PC-9 (cell line): Measurements from ENCODE around the gene HSPG2. TPM values are rescaled to one million over a fixed set of nuclear protein-coding genes. Genes with fewer than 3 reads are reported as not detected.
"Not testable (repeated sequence)": the region's sequence is repeated elsewhere in the genome, so short reads cannot be mapped to it uniquely, and the experiment has no call there.

Experiments
- BruUV-seq: library from RNA; stranded (reverse); fragments of 400-500 nt; replicated peaks from 2 replicates; lab custom pipeline; 2021; lab: Mats Ljungman, UMichigan
- CTCF ChIA-PET: fragments of 300-600 bp; sonication (Branson Sonifier 250); formaldehyde crosslinking; loops from one replicate; lab custom pipeline; 2022; ENCODE audit warnings: antibody characterized with exemption; lab: Charles Lee
- POLR2A ChIA-PET: fragments of 300-600 bp; sonication (Branson Sonifier 250); formaldehyde crosslinking; loops from one replicate; lab custom pipeline; 2022; ENCODE audit warnings: antibody characterized with exemption; ENCODE audit not compliant: unreplicated experiment; lab: Charles Lee
- DNase-seq, 2 experiments: peaks; one replicate each; pipeline versions ENCODE4 v3.0.0 to v3.0.0-alpha.2; 2015 to 2022; ENCODE audit warnings: mixed read lengths in 1 of 2
- H2AFZ ChIP-seq: fragments of 200-600 bp; sonication (generic); 2 replicates; pipeline ENCODE4 v1.8.1; 2017; ENCODE audit warnings: antibody characterized with exemption
- H3F3A ChIP-seq: fragments of 200-600 bp; sonication (generic); 2 replicates; pipeline ENCODE4 v1.8.1; 2017; ENCODE audit warnings: antibody characterized with exemption, mild to moderate bottlenecking, low read depth; ENCODE audit not compliant: insufficient read depth
- H3K27ac ChIP-seq: fragments of 200-600 bp; sonication (generic); 2 replicates; pipeline ENCODE4 v1.6.1; 2016; ENCODE audit warnings: mixed run types
- H3K27me3 ChIP-seq: fragments of 200-600 bp; sonication (generic); 2 replicates; pipeline ENCODE4 v1.6.1; 2016; ENCODE audit warnings: low read depth, mixed run types; ENCODE audit not compliant: insufficient read depth
- H3K36me3 ChIP-seq: fragments of 200-600 bp; sonication (generic); 2 replicates; pipeline ENCODE4 v1.6.1; 2016; ENCODE audit warnings: low read depth, mixed run types
- H3K4me1 ChIP-seq: fragments of 200-600 bp; sonication (generic); replicated peaks from 2 replicates; pipeline ENCODE4 v1.6.1; 2016; ENCODE audit warnings: mixed run types; ENCODE audit not compliant: insufficient read depth
- H3K4me2 ChIP-seq: fragments of 200-600 bp; sonication (generic); 2 replicates; pipeline ENCODE4 v1.6.1; 2017; ENCODE audit warnings: mixed run types
- H3K4me3 ChIP-seq: fragments of 200-600 bp; sonication (generic); 2 replicates; pipeline ENCODE4 v1.6.1; 2016; ENCODE audit warnings: mixed run types
- H3K79me2 ChIP-seq: fragments of 200-600 bp; sonication (generic); 2 replicates; pipeline ENCODE4 v1.6.1; 2017; ENCODE audit warnings: low read depth, mixed run types
- H3K9me2 ChIP-seq: fragments of 200-600 bp; sonication (generic); 2 replicates; pipeline ENCODE4 v1.8.1; 2017; ENCODE audit warnings: mild to moderate bottlenecking; ENCODE audit not compliant: insufficient read depth
- H3K9me3 ChIP-seq: fragments of 200-600 bp; sonication (generic); 2 replicates; pipeline ENCODE4 v1.8.1; 2016; ENCODE audit warnings: low read depth; ENCODE audit not compliant: insufficient read depth
- H4K20me1 ChIP-seq: fragments of 200-600 bp; sonication (generic); 2 replicates; pipeline ENCODE4 v1.8.1; 2017; ENCODE audit not compliant: insufficient read depth
- CTCF ChIP-seq: fragments of 200-600 bp; sonication (generic); conservative IDR thresholded peaks from 2 replicates; pipeline ENCODE4 v1.6.1; 2017; ENCODE audit warnings: mixed run types, antibody characterized with exemption, mild to moderate bottlenecking, moderate library complexity
- EZH2 ChIP-seq: fragments of 200-600 bp; sonication (generic); IDR thresholded peaks from 2 replicates; pipeline ENCODE4 v1.8.0; 2017; ENCODE audit warnings: antibody characterized with exemption, low read depth
- intact Hi-C: fragments of 100-400 bp; cut with micrococcal nuclease; formaldehyde crosslinking; loops from one replicate; pipeline ENCODE4 v1.10.0; 2022; ENCODE audit not compliant: unreplicated experiment
- total RNA-seq: library from RNA; stranded (reverse); gene quantifications from 2 replicates; pipeline ENCODE4 v1.2.3, GENCODE V29; 2021

Gene HSPG2
- total RNA-seq, 1 experiment from 2014 or later, result 126 TPM

GRCh38 chr1:21970523-21970922, 33.4 kb upstream of the HSPG2 start:
- intact Hi-C loops, H3F3A ChIP-seq, BruUV-seq, H3K4me2 ChIP-seq, H4K20me1 ChIP-seq, H3K27ac ChIP-seq, H3K79me2 ChIP-seq, H2AFZ ChIP-seq, H3K27me3 ChIP-seq, CTCF ChIA-PET, DNase-seq, H3K9me3 ChIP-seq, H3K4me3 ChIP-seq, H3K9me2 ChIP-seq, POLR2A ChIA-PET, H3K36me3 ChIP-seq: not testable (repeated sequence)
- peaks cover 11% of the 10 kb centered on the region; the same call in 1 of the 2 replicates for H3K4me1 ChIP-seq

GRCh38 chr1:21969066-21969465, 32.0 kb upstream of the HSPG2 start:
- peaks cover 11% of the 10 kb centered on the region; the same call in 1 of the 2 replicates for H3K4me1 ChIP-seq
- H3K9me3 ChIP-seq, BruUV-seq, H3K4me3 ChIP-seq, H4K20me1 ChIP-seq, H3K36me3 ChIP-seq, POLR2A ChIA-PET, H3K4me2 ChIP-seq, H3F3A ChIP-seq, H2AFZ ChIP-seq, H3K79me2 ChIP-seq, H3K27me3 ChIP-seq, H3K9me2 ChIP-seq, H3K27ac ChIP-seq, CTCF ChIA-PET, DNase-seq: not testable (repeated sequence)
- intact Hi-C loops, result loop anchor here (10.0 kb wide), 1 partner anchor 56 kb away; no protein-coding TSS in a partner anchor

GRCh38 chr1:21967216-21967615, 30.1 kb upstream of the HSPG2 start:
- POLR2A ChIA-PET, H3K4me1 ChIP-seq, H2AFZ ChIP-seq, H3K4me2 ChIP-seq, H3K9me2 ChIP-seq, BruUV-seq, H4K20me1 ChIP-seq, H3K79me2 ChIP-seq, H3K9me3 ChIP-seq, H3K27me3 ChIP-seq, CTCF ChIA-PET, H3K36me3 ChIP-seq, H3K27ac ChIP-seq, H3F3A ChIP-seq, H3K4me3 ChIP-seq, DNase-seq: not testable (repeated sequence)
- intact Hi-C loops, result loop anchor here (10.0 kb wide), 1 partner anchor 58 kb away; no protein-coding TSS in a partner anchor

GRCh38 chr1:21966247-21967000, 29.3 kb upstream of the HSPG2 start:
- H3K36me3 ChIP-seq, result no peaks in the 10 kb centered on the region
- no peaks in the 10 kb centered on the region for H3K79me2 ChIP-seq
- peak in 1 of 2 experiments; percentile 65 for DNase-seq
- no peak overlapping the region for H3K4me2 ChIP-seq
- intact Hi-C loops, result loop anchor here (10.0 kb wide), 1 partner anchor 58 kb away; no protein-coding TSS in a partner anchor
- H3K9me2 ChIP-seq, result no peaks in the 10 kb centered on the region
- CTCF ChIA-PET, result no interaction called here
- POLR2A ChIA-PET, result no interaction called here
- H3F3A ChIP-seq, result no peaks in the 10 kb centered on the region
- H3K4me3 ChIP-seq, result no peak overlapping the region
- H2AFZ ChIP-seq, result no peak overlapping the region
- peaks cover 4% of the 10 kb centered on the region; the same call in 1 of the 2 replicates for H3K4me1 ChIP-seq
- TF ChIP-seq CTCF, result no peak
- TF ChIP-seq EZH2, result no peak
- no peaks in the 10 kb centered on the region for H4K20me1 ChIP-seq
- no peak overlapping the region for H3K27ac ChIP-seq
- no peaks in the 10 kb centered on the region for H3K9me3 ChIP-seq
- BruUV-seq, result no TSS peak
- no peaks in the 10 kb centered on the region for H3K27me3 ChIP-seq
